NCI-H345 treated with DMSO at 0.1 percent for 48 hours (cell line): ENCODE results near the gene KCNJ16.
"Not testable (repeated sequence)": the region's sequence is repeated elsewhere in the genome, so short reads cannot be mapped to it uniquely, and the experiment has no call there.

Source experiments
- DNase-seq: peaks from one replicate; lab custom pipeline; 2025; ENCODE audit not compliant: unreplicated experiment; lab: John Stamatoyannopoulos, UW

KCNJ16 gene

GRCh38 chr17:70074956-70075355 is at the start of gene KCNJ16:
KCNJ16 (plus strand) TSS chr17:70075225; CDS start chr17:70132088, 56,863 bp downstream.
- DNase-seq = peak; percentile 18

DNA sequence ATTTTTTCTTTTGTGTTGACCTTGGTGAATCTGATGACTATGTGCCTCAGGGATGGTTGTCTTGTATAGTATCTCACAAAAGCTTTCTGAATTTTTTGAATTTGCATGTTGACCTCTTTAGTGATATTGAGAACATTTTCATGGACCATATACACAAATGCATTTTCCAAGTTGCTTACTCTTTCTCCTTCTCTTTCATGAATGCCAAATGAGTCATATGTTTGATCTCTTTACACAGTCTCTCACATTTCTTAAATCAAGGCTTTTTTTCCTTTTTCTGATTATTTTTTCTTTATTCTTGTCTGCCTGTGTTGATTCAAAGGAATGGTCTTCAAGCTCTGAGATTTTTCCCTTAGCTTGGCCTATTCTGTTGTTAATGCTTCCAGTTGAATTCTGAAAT is 46.6 kb upstream of the KCNJ16 start:
- DNase-seq = no peak

GRCh38 chr17:70028978-70029767 is 45.9 kb upstream of the KCNJ16 start:
- DNase-seq = no peak

DNA sequence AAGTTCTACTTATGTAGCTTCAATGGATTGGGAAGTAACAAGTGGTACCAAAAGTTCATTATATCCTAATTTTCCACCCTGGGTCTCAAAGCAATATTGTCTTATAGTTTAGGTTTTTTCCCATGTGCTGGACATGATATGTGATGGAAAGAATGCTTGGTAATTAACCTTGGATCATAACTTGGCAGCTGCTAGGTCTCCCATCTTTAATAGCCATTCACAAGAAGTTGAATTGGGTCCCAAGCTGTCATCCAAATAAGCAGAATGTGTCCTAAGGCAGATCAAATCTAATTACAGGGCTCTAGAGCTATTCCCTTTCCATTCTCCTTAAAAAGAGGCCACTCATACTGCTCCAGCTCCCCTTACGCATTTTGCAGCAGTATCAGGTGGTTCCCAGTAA is 44.7 kb upstream of the KCNJ16 start:
- DNase-seq = no peak

DNA sequence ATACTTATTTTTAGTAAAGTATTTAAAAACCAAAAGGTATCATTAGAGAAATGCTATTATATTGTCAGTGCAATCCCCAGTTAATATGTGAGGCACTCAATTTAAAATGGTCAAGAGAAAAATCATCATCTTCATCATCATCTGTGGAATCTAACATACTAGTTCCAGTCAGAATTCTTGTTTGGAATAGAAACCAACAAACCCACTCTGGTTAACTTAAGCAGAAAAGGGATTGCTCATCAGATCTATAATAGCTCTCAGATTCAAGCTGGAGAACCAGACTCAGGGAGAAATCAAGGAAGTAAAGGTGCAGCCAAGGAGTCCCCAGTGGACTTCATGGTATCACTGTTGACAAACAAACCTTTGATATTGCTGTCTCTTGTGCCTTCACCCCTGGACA is 43.7 kb upstream of the KCNJ16 start:
- no peak for DNase-seq

GRCh38 chr17:70033165-70033564 is 41.9 kb upstream of the KCNJ16 start:
- no peak for DNase-seq

GRCh38 chr17:70034158-70034557 is 40.9 kb upstream of the KCNJ16 start:
- DNase-seq = no peak

- no peak for DNase-seq
Observed at GRCh38 chr17:70037498-70037897, 37.5 kb upstream of the KCNJ16 start.

DNA sequence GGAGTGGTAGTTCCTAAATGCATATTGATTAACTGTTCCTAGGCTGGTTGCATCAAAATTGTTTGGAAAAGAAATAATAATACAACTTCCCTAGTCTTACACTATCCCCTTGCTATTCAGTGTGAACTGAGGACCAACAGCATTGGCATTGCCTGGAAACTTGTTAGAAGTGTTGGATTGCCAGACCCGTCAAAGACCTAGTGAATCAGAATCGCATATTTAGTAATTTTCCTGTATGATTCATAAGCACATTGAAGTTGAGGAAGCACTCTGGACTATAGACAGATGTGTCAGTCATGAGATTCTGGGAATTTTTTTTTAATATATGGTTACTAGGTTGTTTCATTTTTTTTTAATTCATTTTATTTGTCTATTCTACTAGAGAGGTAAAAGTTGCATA is 34.7 kb upstream of the KCNJ16 start:
- DNase-seq = no peak

DNA sequence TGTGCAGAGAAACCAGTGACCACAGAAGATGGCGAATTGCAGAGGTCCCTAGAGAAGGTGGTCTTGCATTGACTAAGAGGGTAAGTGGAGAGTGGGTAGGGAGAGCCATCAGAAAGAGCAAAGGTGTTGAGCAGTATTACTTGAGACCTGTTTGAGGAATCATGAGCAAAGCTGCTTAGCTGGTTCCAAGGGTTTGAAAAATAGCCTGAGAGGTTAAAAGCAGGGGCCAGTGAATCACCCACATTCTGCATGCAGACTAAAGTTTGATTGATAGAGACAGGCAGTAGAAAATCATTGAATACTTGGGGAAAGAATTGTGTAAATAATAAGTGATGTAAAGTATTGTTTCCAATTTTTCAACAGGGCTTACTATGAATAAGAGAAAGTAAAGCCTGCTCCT is 34.0 kb upstream of the KCNJ16 start:
- no peak for DNase-seq

DNA sequence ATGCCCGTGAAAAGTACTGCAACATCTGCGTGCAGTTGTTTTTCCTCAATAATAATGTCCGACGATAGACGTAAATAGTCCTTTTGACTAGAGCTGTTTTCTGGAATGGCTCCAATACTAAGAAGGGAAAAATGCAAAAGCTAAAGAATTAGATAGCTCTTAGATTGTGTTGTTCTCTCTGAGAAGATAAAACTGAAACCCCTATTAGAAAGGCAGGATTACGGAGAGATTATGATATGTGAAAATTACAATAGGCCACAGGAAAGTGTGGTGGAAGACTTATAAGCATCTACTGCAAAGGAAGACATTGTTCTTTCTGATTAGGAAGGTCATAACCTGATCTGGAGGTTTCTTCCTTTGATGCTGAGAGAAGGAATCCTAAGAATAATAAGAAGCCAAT is 33.5 kb upstream of the KCNJ16 start:
- no peak for DNase-seq

DNA sequence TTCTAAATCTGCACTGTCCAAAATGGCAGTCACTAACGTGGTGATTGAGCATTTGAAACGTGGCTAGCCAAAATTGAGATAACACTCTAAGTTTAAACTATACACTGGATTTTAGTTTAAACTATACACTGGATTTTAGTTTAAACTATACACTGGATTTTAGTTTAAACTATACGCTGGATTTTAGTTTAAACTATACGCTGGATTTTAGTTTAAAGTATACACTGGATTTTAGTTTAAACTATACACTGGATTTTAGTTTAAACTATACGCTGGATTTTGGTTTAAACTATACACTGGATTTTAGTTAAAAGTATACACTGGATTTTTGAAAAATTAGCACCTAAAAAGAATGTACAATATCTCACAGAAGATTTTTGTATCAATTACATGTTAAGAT is 29.2 kb upstream of the KCNJ16 start:
- not testable (repeated sequence) for DNase-seq

DNA sequence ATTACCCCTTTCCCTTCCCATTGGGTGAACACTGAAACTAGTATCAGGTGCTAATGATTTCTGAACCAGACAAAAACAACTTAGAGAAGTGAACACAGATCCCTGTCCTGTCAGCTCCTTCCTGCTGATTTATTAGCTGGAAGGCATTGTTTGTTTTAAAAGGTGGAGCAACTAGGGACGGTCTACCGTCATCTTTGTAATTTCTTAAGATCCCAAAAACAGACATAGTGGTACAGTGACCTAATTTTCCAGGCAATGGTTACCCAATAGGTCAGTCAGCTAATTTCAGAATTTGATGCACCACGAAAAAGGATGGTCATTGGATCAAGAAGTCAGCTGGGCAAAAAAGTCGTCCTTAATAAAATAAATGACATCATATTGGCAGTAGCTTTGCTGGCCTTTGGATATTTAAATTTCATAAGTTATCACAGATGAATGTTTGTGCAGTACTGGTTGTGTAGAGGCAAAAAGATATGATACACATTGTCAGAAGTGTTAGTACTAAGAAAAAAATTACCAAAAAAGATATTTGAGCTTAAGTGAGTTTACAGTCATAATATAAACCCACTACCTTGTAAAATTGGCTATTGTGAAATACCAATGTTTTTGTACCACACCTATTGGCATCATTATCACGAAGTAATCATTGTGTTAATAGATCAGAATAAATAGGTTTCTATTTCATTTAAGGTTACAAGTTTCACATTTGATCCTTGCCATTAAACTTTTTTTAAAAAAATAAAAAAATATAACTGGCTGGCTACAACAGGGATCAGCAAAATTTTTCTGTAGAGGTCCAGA is 27.2 kb upstream of the KCNJ16 start:
- DNase-seq = no peak

DNA sequence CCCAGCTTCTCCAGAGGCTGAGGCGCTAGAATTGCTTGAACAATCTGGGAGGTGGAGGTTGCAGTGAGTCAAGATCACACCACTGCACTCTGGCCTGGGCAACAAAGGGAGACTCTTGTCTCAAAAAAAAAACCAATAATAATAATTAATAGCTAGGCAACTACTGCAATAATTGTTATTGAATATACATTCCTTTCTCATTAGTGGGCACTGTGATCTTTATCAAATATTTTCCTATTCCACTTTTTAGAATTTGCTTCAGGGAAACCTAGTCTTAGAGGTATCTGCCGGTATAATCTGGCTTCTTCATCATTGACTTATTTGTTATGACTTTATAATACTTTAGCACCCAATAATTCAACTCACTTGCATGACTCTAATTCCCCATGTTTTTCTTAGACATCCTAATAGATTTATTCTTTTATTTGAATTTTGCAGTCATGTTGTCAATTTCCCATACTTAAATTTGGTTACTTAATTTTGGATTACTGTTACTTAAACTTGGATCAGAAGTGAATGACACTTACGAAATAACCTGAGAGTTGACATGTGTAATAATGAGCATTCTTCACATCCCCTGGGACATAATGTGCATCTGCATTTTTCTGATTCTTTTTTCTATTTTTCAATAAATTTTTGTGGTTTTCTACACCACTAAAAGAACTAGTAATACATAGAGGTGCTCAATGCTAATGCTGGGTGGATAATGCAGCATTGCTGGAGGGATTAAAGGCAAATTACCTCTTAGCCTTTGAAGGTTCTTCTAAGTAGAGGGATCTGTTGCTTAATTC is 25.0 kb upstream of the KCNJ16 start:
- DNase-seq = no peak

- no peak for DNase-seq
Observed at GRCh38 chr17:70050931-70051330, 24.1 kb upstream of the KCNJ16 start.

DNA sequence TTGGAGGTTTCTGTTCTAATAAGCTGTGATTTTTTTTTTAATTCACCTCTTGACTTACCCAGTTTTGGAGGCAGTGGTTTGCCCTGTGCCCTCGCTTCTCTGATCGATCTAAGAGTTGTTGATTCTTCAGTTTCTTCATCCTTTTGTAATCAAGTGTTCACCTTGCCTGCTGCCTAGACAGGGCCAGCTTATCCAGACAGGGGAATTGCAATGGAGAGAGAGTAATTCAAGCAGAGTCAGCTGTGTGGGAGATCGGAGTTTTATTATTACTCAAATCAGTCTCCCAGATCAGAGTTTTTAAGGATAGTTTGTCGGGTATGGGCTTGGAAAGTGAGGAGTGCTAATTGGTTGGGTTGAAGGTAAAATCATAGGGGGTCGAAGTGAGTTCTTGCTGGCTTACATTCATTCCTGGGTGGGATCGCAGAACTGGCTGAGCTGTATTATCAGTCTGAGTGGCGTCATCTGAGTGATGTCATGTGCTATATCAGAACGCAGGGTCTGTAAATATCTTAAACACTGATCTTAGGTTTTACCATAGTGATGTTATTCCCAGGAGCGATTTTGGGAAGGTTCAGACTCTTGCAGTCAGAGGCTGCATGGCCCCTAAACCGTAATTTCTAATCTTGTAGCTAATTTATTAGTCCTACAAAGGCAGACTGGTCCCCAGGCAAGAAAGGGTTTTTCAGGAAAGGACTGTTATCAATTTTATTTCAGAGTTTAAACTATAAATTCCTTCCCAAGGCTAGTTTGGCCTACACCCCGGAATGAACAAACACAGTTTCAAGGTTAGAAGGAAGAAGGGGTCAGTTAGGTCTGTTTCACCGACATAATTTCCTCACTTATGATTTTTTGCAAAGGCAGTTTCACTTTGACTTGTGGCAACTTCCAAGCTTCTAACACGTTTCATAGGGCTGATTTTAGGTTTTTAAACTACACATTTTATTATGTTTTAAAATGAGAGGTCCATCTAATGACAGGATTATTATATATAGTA is 21.5 kb upstream of the KCNJ16 start:
- DNase-seq = no peak

DNA sequence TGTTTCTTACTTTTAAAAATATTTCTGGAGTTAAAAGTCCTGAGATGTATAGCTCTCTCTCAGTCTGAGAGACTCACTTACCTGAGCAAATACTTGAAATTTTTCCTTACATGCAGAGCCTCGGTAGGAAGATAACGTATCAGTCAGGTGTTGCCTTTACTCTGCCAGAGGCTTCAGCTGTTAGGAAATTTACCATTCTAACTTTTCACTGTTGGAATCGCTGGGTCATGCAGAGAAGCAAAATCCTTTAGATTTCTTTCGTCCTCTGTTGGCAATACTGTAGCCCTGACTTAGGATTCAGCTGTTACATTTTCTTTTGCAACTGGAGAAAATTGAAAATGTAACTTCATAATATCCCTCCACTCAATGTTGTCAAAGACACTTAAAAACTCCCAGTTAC is 20.0 kb upstream of the KCNJ16 start:
- no peak for DNase-seq

GRCh38 chr17:70059071-70059470 is 16.0 kb upstream of the KCNJ16 start:
- no peak for DNase-seq

DNA sequence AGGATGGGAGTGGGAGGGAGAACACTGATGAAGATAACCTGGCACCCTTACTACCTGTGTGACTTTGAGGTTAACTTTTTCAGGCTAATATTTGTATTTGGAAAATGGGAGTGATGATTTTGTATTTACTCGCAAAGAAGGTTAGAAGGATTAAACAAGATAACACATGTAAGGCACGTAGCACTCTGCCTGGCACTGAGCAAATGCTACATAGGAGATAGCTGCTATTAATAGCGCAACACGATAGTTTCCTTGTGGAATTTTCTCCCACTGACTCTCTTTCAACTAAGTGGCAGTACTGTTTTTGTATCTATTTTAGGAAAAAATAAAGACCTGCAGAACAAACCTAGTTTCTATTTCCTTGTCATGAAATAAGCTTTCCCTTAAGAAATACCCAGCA is 15.4 kb upstream of the KCNJ16 start:
- DNase-seq = no peak

DNA sequence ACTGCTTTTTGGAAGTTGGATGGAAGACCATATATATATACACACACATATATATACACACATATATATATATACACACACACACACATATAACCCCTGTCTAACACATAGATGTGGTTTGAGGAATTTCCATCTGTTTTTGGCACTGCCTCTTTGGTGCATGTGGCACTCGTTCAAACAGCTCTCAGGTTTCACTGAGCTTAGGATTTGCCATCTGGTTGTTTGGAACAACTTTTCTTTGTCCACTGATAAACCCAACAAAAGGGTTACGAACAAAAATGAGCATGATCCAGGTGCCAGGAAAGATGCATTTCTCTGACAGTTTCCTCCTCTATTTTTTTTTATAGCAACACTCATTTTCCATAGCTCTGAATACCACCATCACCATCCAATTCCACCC is 14.6 kb upstream of the KCNJ16 start:
- DNase-seq = no peak
